DND-41 (cell line): ENCODE data around the gene CTIF.

Source experiments
- CTCF ChIP-seq: IDR thresholded peaks from 2 replicates; pipeline ENCODE4 v1.5.1; 2012; ENCODE audit warnings: borderline replicate concordance, low read length, moderate library complexity, mild to moderate bottlenecking; ENCODE audit not compliant: poor library complexity, severe bottlenecking; ENCODE audit errors: extremely low read depth
- EZH2 ChIP-seq: IDR thresholded peaks from 3 replicates; pipeline ENCODE4 v1.6.1; 2012; ENCODE audit warnings: borderline replicate concordance, low read depth, mild to moderate bottlenecking, moderate library complexity, low read length, inconsistent platforms; ENCODE audit not compliant: severe bottlenecking

GRCh38 chr18:48705043-48705442 lies 166.2 kb downstream of the CTIF start:
- TF ChIP-seq EZH2 (no peak), CTCF (no peak)
